Trophoblast cell (in vitro differentiated cells and primary cell): ENCODE measurements around the gene C5orf46.

ENCODE experiments used
- DNase-seq, 2 donors: peaks; one replicate each; pipeline ENCODE4 v3.0.0-alpha.2; 2016
- H2AFZ ChIP-seq: 2 replicates; pipeline ENCODE4 v1.6.1; 2013; ENCODE audit warnings: low read length, moderate library complexity, mild to moderate bottlenecking; ENCODE audit not compliant: insufficient read depth, poor library complexity
- H2AK5ac ChIP-seq: 2 replicates; pipeline ENCODE4 v1.6.1; 2013; ENCODE audit warnings: mild to moderate bottlenecking, low read length
- H2BK120ac ChIP-seq: 2 replicates; pipeline ENCODE4 v1.6.1; 2013; ENCODE audit warnings: low read length, mild to moderate bottlenecking, moderate library complexity; ENCODE audit not compliant: insufficient read depth, poor library complexity
- H2BK12ac ChIP-seq: 2 replicates; pipeline ENCODE4 v1.6.1; 2013; ENCODE audit warnings: mild to moderate bottlenecking, low read length, moderate library complexity
- H2BK5ac ChIP-seq: 2 replicates; pipeline ENCODE4 v1.6.1; 2013; ENCODE audit warnings: low read length, low read depth, moderate library complexity, mild to moderate bottlenecking; ENCODE audit not compliant: poor library complexity
- H3K14ac ChIP-seq: 2 replicates; pipeline ENCODE4 v1.6.1; 2013; ENCODE audit warnings: mild to moderate bottlenecking, low read length
- H3K18ac ChIP-seq: 2 replicates; pipeline ENCODE4 v1.6.1; 2013; ENCODE audit warnings: mild to moderate bottlenecking, low read length
- H3K23ac ChIP-seq: 2 replicates; pipeline ENCODE4 v1.6.1; 2013; ENCODE audit warnings: low read length
- H3K27ac ChIP-seq: 2 replicates; pipeline ENCODE4 v1.5.1; 2013; ENCODE audit warnings: low read depth, mild to moderate bottlenecking, inconsistent platforms, low read length, moderate library complexity
- H3K27me3 ChIP-seq: 2 replicates; pipeline ENCODE4 v1.6.1; 2013; ENCODE audit warnings: inconsistent platforms, mild to moderate bottlenecking, low read length, moderate library complexity; ENCODE audit not compliant: insufficient read depth
- H3K36me3 ChIP-seq, 2 experiments: 1 replicate in 1 of 2; 2 replicates in 1 of 2; pipeline ENCODE4 v1.6.1; 2013; ENCODE audit warnings: low read length in 2 of 2, mild to moderate bottlenecking in 2 of 2, moderate library complexity in 1 of 2; ENCODE audit not compliant: insufficient read depth in 2 of 2, control insufficient read depth in 1 of 2
- H3K4ac ChIP-seq: 2 replicates; pipeline ENCODE4 v1.6.1; 2013; ENCODE audit warnings: low read depth, mild to moderate bottlenecking, low read length, moderate library complexity
- H3K4me1 ChIP-seq, 2 experiments: 1 replicate in 1 of 2; 2 replicates in 1 of 2; pipeline ENCODE4 v1.6.1; 2013; ENCODE audit warnings: low read length in 2 of 2, mild to moderate bottlenecking in 2 of 2, moderate library complexity in 1 of 2; ENCODE audit not compliant: insufficient read depth in 2 of 2, control insufficient read depth in 1 of 2
- H3K4me2 ChIP-seq: 2 replicates; pipeline ENCODE4 v1.6.1; 2013; ENCODE audit warnings: inconsistent platforms, mild to moderate bottlenecking, low read length, moderate library complexity
- H3K4me3 ChIP-seq: 2 replicates; pipeline ENCODE4 v1.5.1; 2013; ENCODE audit warnings: mild to moderate bottlenecking, low read depth, low read length, inconsistent platforms
- H3K79me1 ChIP-seq: one replicate; pipeline ENCODE4 v1.6.1; 2013; ENCODE audit warnings: low read length
- H3K79me2 ChIP-seq: 2 replicates; pipeline ENCODE4 v1.6.1; 2013; ENCODE audit warnings: low read length, mild to moderate bottlenecking; ENCODE audit not compliant: control insufficient read depth, insufficient read depth, poor library complexity
- H3K9ac ChIP-seq: 2 replicates; pipeline ENCODE4 v1.6.1; 2013; ENCODE audit warnings: mild to moderate bottlenecking, low read length
- H3K9me3 ChIP-seq: 2 replicates; pipeline ENCODE4 v1.6.1; 2013; ENCODE audit warnings: low read depth, mild to moderate bottlenecking, control low read depth, inconsistent platforms, low read length; ENCODE audit not compliant: insufficient read depth
- H4K12ac ChIP-seq: 2 replicates; pipeline ENCODE4 v1.6.1; 2013; ENCODE audit warnings: low read depth, mild to moderate bottlenecking, low read length, moderate library complexity
- H4K8ac ChIP-seq: 2 replicates; pipeline ENCODE4 v1.6.1; 2013; ENCODE audit warnings: low read depth, mild to moderate bottlenecking, low read length, moderate library complexity
- H4K91ac ChIP-seq: one replicate; pipeline ENCODE4 v1.6.1; 2013; ENCODE audit warnings: low read depth, mild to moderate bottlenecking, low read length, moderate library complexity
- WGBS: extraction: QIAGEN DNeasy Blood & Tissue Kit; methylation state at CpG from one replicate; pipeline ENCODE4 v1.1.7; 2013; ENCODE audit warnings: missing lambda C conversion rate; ENCODE audit not compliant: insufficient read length, insufficient coverage; ENCODE audit errors: extremely low coverage; 5-methylcytosine and 5-hydroxymethylcytosine counted together

Gene C5orf46

GRCh38 chr5:147939431-147940114 lies 33.2 kb upstream of the C5orf46 start:
- Histone ChIP-seq H2AK5ac (peak overlapping the region; percentile 51), H3K23ac (no peak overlapping the region), H2BK5ac (peak overlapping the region; percentile 47), H3K4me3 (no peak overlapping the region), H3K36me3 (no peaks in the 10 kb centered on the region), H3K18ac (peak overlapping the region; percentile 53), H3K9ac (no peak overlapping the region), H3K79me1 (peaks cover 12% of the 10 kb centered on the region), H4K91ac (peak overlapping the region; percentile 75), H3K9me3 (no peaks in the 10 kb centered on the region), H3K27ac (peak overlapping the region; percentile 14), H4K8ac (no peak overlapping the region), H4K12ac (no peak overlapping the region), H2BK120ac (peak overlapping the region; percentile 71), H2AFZ (no peak overlapping the region), H3K79me2 (no peaks in the 10 kb centered on the region), H3K14ac (peak overlapping the region; percentile 40), H3K4ac (peak overlapping the region; percentile 46), H3K27me3 (no peaks in the 10 kb centered on the region), H3K4me1 (peaks cover 4 to 13% of the 10 kb centered on the region in 2 experiments), H3K4me2 (no peak overlapping the region), H2BK12ac (peak overlapping the region; percentile 84)
- peak; percentile 89 to 92 for DNase-seq
- WGBS, result no CpG with 5 or more reads among the region's 4 CpGs

GRCh38 chr5:147935032-147935431 lies 28.7 kb upstream of the C5orf46 start:
- H3K4me2 ChIP-seq, result no peak overlapping the region
- H3K23ac ChIP-seq, result no peak overlapping the region
- no peaks in the 10 kb centered on the region for H3K9me3 ChIP-seq
- H4K8ac ChIP-seq, result no peak overlapping the region
- H3K4me1 ChIP-seq, result peaks cover 4 to 10% of the 10 kb centered on the region in 2 experiments
- H3K18ac ChIP-seq, result no peak overlapping the region
- no peak overlapping the region for H3K14ac ChIP-seq
- H2BK120ac ChIP-seq, result no peak overlapping the region
- H3K27me3 ChIP-seq, result no peaks in the 10 kb centered on the region
- no peak overlapping the region for H3K4ac ChIP-seq
- no peak overlapping the region for H2BK5ac ChIP-seq
- H2AFZ ChIP-seq, result no peak overlapping the region
- no peak overlapping the region for H3K27ac ChIP-seq
- no peak overlapping the region for H3K9ac ChIP-seq
- DNase-seq, result peak; percentile 35 to 85
- H3K36me3 ChIP-seq, result no peaks in the 10 kb centered on the region
- H3K4me3 ChIP-seq, result no peak overlapping the region
- H3K79me2 ChIP-seq, result no peaks in the 10 kb centered on the region
- H2BK12ac ChIP-seq, result no peak overlapping the region
- no peak overlapping the region for H2AK5ac ChIP-seq
- WGBS, result no CpG with 5 or more reads among the region's 3 CpGs
- peaks cover 10% of the 10 kb centered on the region for H3K79me1 ChIP-seq
- no peak overlapping the region for H4K12ac ChIP-seq
- H4K91ac ChIP-seq, result no peak overlapping the region

- H2BK12ac ChIP-seq, result no peak overlapping the region
- H2BK120ac ChIP-seq, result no peak overlapping the region
- H3K4me3 ChIP-seq, result no peak overlapping the region
- no peak overlapping the region for H3K23ac ChIP-seq
- no peak overlapping the region for H2AFZ ChIP-seq
- no peak for DNase-seq
- H4K8ac ChIP-seq, result no peak overlapping the region
- H3K27me3 ChIP-seq, result no peaks in the 10 kb centered on the region
- no peak overlapping the region for H3K4ac ChIP-seq
- H3K9me3 ChIP-seq, result no peaks in the 10 kb centered on the region
- no peaks in the 10 kb centered on the region for H3K4me1 ChIP-seq
- H3K9ac ChIP-seq, result no peak overlapping the region
- H4K12ac ChIP-seq, result no peak overlapping the region
- no peaks in the 10 kb centered on the region for H3K36me3 ChIP-seq
- H3K18ac ChIP-seq, result no peak overlapping the region
- no peak overlapping the region for H4K91ac ChIP-seq
- no peaks in the 10 kb centered on the region for H3K79me2 ChIP-seq
- H3K27ac ChIP-seq, result no peak overlapping the region
- no peak overlapping the region for H2BK5ac ChIP-seq
- H3K79me1 ChIP-seq, result no peaks in the 10 kb centered on the region
- no peak overlapping the region for H2AK5ac ChIP-seq
- no peak overlapping the region for H3K4me2 ChIP-seq
- no CpG with 5 or more reads among the region's 2 CpGs for WGBS
- H3K14ac ChIP-seq, result no peak overlapping the region
Observed at GRCh38 chr5:147930769-147931168, 24.4 kb upstream of the C5orf46 start.

- Histone ChIP-seq H4K8ac (no peak overlapping the region), H3K27me3 (no peaks in the 10 kb centered on the region), H3K4ac (no peak overlapping the region), H2AFZ (no peak overlapping the region), H3K4me3 (no peak overlapping the region), H2BK12ac (no peak overlapping the region), H2AK5ac (no peak overlapping the region), H3K9ac (no peak overlapping the region), H3K79me2 (no peaks in the 10 kb centered on the region), H4K91ac (no peak overlapping the region), H3K18ac (no peak overlapping the region), H3K4me1 (no peaks in the 10 kb centered on the region), H3K4me2 (no peak overlapping the region), H3K23ac (no peak overlapping the region), H3K9me3 (no peaks in the 10 kb centered on the region), H3K14ac (no peak overlapping the region), H3K27ac (no peak overlapping the region), H3K36me3 (no peaks in the 10 kb centered on the region), H2BK5ac (no peak overlapping the region), H2BK120ac (no peak overlapping the region), H4K12ac (no peak overlapping the region), H3K79me1 (no peaks in the 10 kb centered on the region)
- DNase-seq, result no peak
- no CpG with 5 or more reads among the region's 3 CpGs for WGBS
Observed at GRCh38 chr5:147927901-147928300, 21.6 kb upstream of the C5orf46 start.
